Choroid plexus epithelial cell (primary cell): ENCODE measurements around the gene USP12.

Source experiments
- DNase-seq: peaks from one replicate; pipeline ENCODE4 v3.0.0-alpha.2; 2010; ENCODE audit warnings: low read depth
- H3K4me3 ChIP-seq: 2 replicates; pipeline ENCODE4 v1.5.1; 2011; ENCODE audit warnings: low read depth, mild to moderate bottlenecking, control low read depth, low read length, moderate library complexity
- CTCF ChIP-seq: conservative IDR thresholded peaks from 2 replicates; pipeline ENCODE4 v1.5.1; 2011; ENCODE audit warnings: low read depth, mild to moderate bottlenecking, control low read depth, inconsistent platforms, low read length, moderate library complexity

The USP12 gene

GRCh38 chr13:27186295-27186694, 14.7 kb upstream of the USP12 start:
- DNase-seq, result no peak
- no peak for TF ChIP-seq CTCF

GRCh38 chr13:27183561-27184147, 12.0 kb upstream of the USP12 start:
- H3K4me3 ChIP-seq, result no peak overlapping the region
- DNase-seq, result peak; percentile 48
- no peak for TF ChIP-seq CTCF

More at GRCh38 chr13:27186295-27186694, 14.7 kb upstream of the USP12 start:
- H3K4me3 ChIP-seq, result no peak overlapping the region

GRCh38 chr13:27182844-27183497, 11.4 kb upstream of the USP12 start:
- TF ChIP-seq CTCF, result no peak
- peak overlapping the region; percentile 4 for H3K4me3 ChIP-seq
- peak; percentile 56 for DNase-seq

GRCh38 chr13:27182054-27182453, 10.4 kb upstream of the USP12 start:
- H3K4me3 ChIP-seq, result no peak overlapping the region
- no peak for DNase-seq
- no peak for TF ChIP-seq CTCF

GRCh38 chr13:27177852-27178251, 6.2 kb upstream of the USP12 start:
- no peak overlapping the region for H3K4me3 ChIP-seq
- no peak for DNase-seq
- no peak for TF ChIP-seq CTCF

GRCh38 chr13:27176470-27177410, 5.1 kb upstream of the USP12 start:
- no peak overlapping the region for H3K4me3 ChIP-seq
- no peak for TF ChIP-seq CTCF
- DNase-seq, result no peak
